GM21529 (cell line): ENCODE results near the gene NRP1.

Experiments
- ATAC-seq: cut with Tn5 transposase; IDR thresholded peaks from one replicate; pipeline ENCODE4 v1.9.1; 2021; ENCODE audit not compliant: unreplicated experiment

NRP1 gene

DNA sequence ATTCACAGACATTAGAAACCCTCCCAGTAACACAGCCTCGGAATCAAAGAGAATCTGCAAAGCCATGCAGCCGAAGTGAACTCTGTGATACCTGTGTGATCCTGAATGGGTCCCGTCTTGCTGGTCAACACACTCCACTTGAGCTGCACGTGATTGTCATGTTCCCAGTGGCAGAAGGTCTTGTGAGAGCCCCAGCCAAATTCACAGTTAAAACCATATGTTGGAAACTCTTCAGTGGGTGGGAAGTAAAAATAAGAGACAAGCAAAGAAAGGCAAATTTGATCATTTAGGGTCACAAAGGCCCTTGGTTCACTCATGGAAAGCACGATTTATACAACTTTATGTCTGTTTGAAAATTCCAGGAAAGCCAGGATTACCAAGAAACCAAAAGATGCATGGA, 142.3 kb downstream of the NRP1 start:
- no peak for ATAC-seq

GRCh38 chr10:33190406-33190805, 144.1 kb downstream of the NRP1 start:
- ATAC-seq: no peak

DNA sequence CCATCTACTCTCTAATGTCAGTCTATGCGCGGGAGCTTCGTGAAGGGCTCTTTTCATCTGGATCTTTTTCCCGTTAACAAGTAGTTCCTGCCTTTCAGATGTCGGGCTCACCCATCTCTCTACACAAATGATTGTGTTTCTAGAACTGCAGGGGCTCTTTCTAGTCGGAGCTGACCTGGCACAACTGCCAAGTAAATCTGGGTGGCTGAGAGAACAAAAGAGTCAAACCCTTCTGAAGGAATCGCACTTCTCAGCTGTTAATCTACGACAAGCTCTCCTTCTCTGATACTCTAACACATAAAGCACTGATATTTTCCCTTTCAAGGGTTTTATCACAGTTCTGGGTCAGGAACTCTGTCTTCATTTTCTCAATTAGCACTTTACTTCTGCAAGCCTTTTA, 144.7 kb downstream of the NRP1 start:
- no peak for ATAC-seq

GRCh38 chr10:33189363-33189762, 145.1 kb downstream of the NRP1 start:
- no peak for ATAC-seq

- no peak for ATAC-seq
Measured at GRCh38 chr10:33187427-33187999, 147.0 kb downstream of the NRP1 start.

- ATAC-seq: no peak
Measured at GRCh38 chr10:33186150-33186549, 148.3 kb downstream of the NRP1 start.

- no peak for ATAC-seq
Measured at GRCh38 chr10:33183655-33184054, 150.8 kb downstream of the NRP1 start.

- no peak for ATAC-seq
Measured at GRCh38 chr10:33180921-33181320, 153.5 kb downstream of the NRP1 start.

DNA sequence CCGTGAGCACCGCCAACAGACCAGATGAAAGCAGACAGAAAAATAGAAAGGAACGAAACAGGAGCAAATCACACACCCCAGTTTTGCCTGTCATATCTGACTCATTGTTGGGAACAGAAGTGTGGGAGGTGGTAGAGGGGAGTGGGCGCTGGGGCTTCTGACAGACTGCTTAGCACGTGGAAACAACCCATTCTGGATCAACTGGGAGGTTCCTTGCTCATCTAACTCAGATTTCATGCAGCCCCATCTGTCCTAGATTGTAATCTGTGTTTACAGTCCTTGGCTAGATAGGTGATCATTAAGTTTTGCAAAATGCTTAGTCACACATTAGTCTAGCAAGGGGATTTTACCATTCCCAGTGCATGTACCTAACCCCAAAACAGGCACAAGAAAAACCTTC, 154.1 kb downstream of the NRP1 start:
- no peak for ATAC-seq

GRCh38 chr10:33179067-33179466, 155.4 kb downstream of the NRP1 start:
- no peak for ATAC-seq

- no peak for ATAC-seq
Measured at GRCh38 chr10:33178026-33178755, 156.3 kb downstream of the NRP1 start.

GRCh38 chr10:33176688-33177087, 157.8 kb downstream of the NRP1 start:
- ATAC-seq: no peak

- ATAC-seq: no peak
Measured at GRCh38 chr10:33174674-33175434, 159.6 kb downstream of the NRP1 start.

- no peak for ATAC-seq
Measured at GRCh38 chr10:33165911-33166310, 168.6 kb downstream of the NRP1 start.

DNA sequence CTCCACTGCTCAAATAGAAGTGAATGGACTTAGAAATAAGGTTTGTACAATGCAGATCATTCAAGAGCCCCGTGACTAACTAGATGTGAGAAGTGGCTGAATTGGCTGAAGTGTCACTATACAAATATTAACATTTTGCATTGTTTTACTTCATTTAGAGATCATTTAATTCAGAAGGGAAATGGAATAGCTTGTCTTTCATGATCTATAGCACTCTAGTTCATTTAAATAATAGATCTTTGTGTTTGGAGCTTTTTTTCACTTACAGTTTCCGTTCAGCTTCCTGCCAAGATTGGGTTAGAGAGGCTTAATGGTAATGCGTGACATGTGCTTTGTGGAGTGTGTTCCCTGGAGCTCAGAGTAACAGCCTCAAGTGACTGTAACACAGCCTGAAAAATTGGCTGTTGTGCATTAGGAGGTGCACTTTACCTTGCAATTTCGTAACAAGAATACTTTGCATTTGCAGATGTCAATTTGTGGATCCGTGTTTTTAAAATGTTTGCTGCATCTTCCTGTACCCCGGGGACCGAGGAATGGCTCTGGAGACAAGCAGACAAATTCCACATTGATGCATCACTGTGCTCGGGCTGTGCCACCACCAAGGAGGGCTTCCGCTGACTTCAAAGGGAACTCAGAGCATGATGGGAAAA, 170.3 kb downstream of the NRP1 start:
- no peak for ATAC-seq

DNA sequence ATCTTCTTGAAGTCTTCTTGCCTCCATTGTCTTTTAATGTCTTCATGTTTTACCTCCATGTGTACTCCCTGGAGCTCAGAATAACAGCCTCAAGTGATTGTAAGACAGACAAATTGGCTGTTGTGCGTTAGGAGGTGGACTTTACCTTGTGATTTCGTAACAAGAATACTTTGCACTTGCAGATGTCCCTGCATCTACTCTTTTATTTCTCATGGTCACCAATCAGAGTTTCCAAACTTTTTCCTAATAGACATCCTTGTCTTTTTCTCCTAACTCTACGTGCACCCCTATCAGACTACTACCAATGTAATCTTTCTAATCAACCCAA, 172.3 kb downstream of the NRP1 start:
- ATAC-seq: no peak

DNA sequence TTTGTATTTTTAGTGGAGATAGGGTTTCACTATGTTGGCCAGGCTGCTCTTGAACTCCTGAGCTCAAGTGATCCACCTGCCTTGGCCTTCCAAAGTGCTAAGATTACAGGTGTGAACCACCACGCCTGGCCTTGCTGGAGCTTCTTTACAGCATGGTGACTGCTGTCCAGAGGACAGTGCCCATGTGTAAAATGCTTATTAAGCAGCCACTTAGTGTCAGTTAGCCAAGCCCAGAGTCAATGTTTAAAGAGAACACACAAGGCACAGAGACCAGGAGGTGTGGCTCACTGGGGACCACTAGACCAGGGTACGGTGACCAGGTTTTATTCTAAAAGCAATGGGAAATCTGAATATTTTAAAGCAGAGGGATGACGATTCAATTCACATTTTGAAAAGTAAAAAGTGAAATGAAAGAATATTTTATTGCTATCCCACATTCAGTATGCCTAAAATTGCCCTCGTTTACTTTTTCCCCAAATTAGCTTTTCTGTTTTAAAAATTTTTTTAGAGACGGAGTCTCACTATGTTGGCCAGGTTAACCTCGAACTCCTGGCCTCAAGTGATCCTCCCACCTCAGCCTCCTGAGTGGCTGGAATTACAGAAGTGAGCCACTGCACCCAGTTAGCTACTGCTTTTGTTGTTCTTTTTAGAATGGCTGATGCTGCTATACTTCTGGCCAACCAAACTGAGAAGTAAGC, 172.8 kb downstream of the NRP1 start:
- ATAC-seq: no peak

- no peak for ATAC-seq
Measured at GRCh38 chr10:33160151-33160550, 174.3 kb downstream of the NRP1 start.

DNA sequence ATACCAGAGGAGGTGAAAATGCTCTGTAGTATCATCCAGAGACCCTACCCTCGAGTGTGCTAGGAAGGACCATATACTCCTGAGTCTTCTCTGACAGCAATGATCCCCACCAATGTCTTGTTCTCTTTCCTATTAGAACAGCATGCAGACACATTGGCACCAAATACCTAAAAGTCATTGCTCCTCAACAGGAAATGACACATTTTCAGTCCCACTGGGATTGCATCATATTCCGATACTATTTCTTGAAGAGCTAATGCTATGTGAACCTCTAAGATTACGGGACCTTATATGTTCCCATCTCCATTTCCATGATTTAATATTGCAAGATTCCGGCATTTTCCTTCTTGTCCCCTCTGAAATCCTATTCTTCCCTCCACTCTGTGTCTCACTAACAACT, 177.4 kb downstream of the NRP1 start:
- ATAC-seq: no peak

DNA sequence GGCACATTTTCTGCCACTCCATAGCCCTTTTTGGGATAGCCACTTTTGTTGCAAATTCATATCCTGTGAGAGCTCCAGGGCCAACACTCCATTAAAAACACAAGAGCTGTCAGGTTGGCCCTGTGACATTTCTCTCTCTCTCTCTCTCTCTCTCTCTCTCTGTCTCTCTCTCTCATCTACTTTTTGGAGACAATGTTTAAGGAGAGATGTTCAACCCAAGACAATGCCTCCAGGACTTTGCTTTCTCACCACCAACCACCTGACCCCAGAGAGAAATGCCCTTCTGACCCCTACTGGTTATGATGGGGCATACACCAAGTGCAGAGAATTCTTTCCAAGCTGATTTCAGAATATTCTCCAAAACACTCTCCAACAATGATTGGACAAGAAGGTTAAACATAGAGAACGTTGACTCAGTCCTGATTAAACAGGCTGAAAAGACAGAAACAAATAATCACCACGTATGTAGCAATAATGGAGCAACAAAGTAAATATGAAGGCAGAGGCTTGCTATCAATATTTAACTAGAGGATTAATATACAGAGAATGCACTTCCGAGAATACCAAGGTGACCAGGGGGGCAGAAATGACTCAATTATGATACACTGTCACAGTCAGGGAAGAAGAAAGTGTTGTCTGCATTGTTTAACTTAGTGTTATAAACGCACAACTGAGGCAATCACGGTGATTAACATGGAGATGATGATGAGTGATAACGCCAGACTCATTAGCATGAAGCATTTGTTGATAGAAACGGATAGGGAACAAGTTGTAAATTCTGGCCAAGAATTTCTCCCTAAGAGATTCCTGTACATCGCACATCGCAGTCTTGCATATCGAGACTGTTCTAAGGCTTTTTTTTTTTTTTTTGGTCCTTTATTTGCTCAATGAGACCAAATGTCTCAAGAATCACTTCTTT, 178.5 kb downstream of the NRP1 start:
- ATAC-seq: peak; percentile 80
